K562 (cell line): ENCODE data around the gene PSAP. TPM values are rescaled to one million over a fixed set of nuclear protein-coding genes. Genes with fewer than 3 reads are reported as not detected.

Experiments
- BDP1 ChIP-seq: IDR thresholded peaks from 3 replicates; pipeline ENCODE4 v1.6.1; 2011; ENCODE audit not compliant: insufficient read length, insufficient read depth
- CHD4 ChIP-seq: fragments of 200-600 bp; sonication (generic); IDR thresholded peaks from 3 replicates; pipeline ENCODE4 v1.6.1; 2012; ENCODE audit warnings: low read depth, mild to moderate bottlenecking, mixed read lengths, low read length, inconsistent platforms; ENCODE audit not compliant: insufficient read depth, insufficient replicate concordance, poor library complexity, severe bottlenecking
- DNMT1 ChIP-seq: fragments of 450-650 bp; IDR thresholded peaks from 2 replicates; pipeline ENCODE4 v1.6.1; 2016; ENCODE audit warnings: antibody characterized with exemption, mild to moderate bottlenecking
- FIP1L1 ChIP-seq: fragments of 200-400 bp; formaldehyde crosslinking; IDR thresholded peaks from 2 replicates; pipeline ENCODE4 v1.6.1; 2018; ENCODE audit warnings: mild to moderate bottlenecking, low read depth, low read length; ENCODE audit not compliant: poor library complexity, severe bottlenecking
- FUS ChIP-seq: fragments of 200-400 bp; formaldehyde crosslinking; optimal IDR thresholded peaks from 2 replicates; pipeline ENCODE3; 2017; ENCODE audit warnings: low read depth, low read length
- GABPB1 ChIP-seq: sonication (generic); formaldehyde crosslinking; IDR thresholded peaks from 2 replicates; pipeline ENCODE4 v1.8.0; 2022; ENCODE audit warnings: mild to moderate bottlenecking, missing genetic modification reagents
- KLF10 ChIP-seq: fragments of 250-450 bp; sonication (Bioruptor Pico); IDR thresholded peaks from 2 replicates; pipeline ENCODE4 v1.6.1; 2021; ENCODE audit warnings: matching md5 sums
- MAFG ChIP-seq: fragments of 450-650 bp; conservative IDR thresholded peaks from 2 replicates; pipeline ENCODE4 v1.6.1; 2016; ENCODE audit warnings: missing genetic modification characterization, missing compliant biosample characterization
- NUFIP1 ChIP-seq: fragments of 450-650 bp; IDR thresholded peaks from 2 replicates; pipeline ENCODE4 v1.6.1; 2018; ENCODE audit not compliant: partially characterized antibody
- PTRF ChIP-seq: fragments of 450-650 bp; IDR thresholded peaks from 2 replicates; pipeline ENCODE4 v1.6.1; 2016; ENCODE audit warnings: mild to moderate bottlenecking, missing genetic modification characterization, missing compliant biosample characterization
- SAFB ChIP-seq: fragments of 200-400 bp; formaldehyde crosslinking; IDR thresholded peaks from 2 replicates; pipeline ENCODE4 v1.6.1; 2017; ENCODE audit warnings: low read depth, low read length, borderline replicate concordance
- SMARCA4 ChIP-seq: fragments of 450-650 bp; IDR thresholded peaks from 2 replicates; pipeline ENCODE4 v1.6.1; 2016
- SMARCB1 ChIP-seq: IDR thresholded peaks from 2 replicates; pipeline ENCODE4 v1.6.1; 2011; ENCODE audit warnings: improper control_type of control experiment, low read depth; ENCODE audit not compliant: insufficient read length
- TRIM28 ChIP-seq: fragments of 450-650 bp; IDR thresholded peaks from 2 replicates; pipeline ENCODE4 v1.6.1; 2017
- ZNF124 ChIP-seq: sonication (generic); formaldehyde crosslinking; IDR thresholded peaks from 2 replicates; pipeline ENCODE4 v1.8.1; 2022; ENCODE audit warnings: missing genetic modification reagents
- ZNF140 ChIP-seq: fragments of 250-450 bp; sonication (Bioruptor Pico); IDR thresholded peaks from 2 replicates; pipeline ENCODE4 v1.8.0; 2021; ENCODE audit warnings: moderate library complexity, mild to moderate bottlenecking, inconsistent platforms
- ZNF197 ChIP-seq: fragments of 200-800 bp; sonication (Bioruptor generic); IDR thresholded peaks from 2 replicates; pipeline ENCODE4 v1.6.1; 2016; ENCODE audit warnings: low read depth, missing genetic modification characterization, missing compliant biosample characterization
- ZNF24 ChIP-seq: fragments of 450-650 bp; IDR thresholded peaks from 2 replicates; pipeline ENCODE4 v1.6.1; 2016
- ZNF780A ChIP-seq: fragments of 250-450 bp; sonication (Bioruptor Pico); IDR thresholded peaks from 2 replicates; pipeline ENCODE4 v1.5.0; 2021; ENCODE audit warnings: mild to moderate bottlenecking
- polyA plus RNA-seq, 8 experiments: library from polyadenylated mRNA; depleted of rRNA in 4 of 8; stranded (reverse) in 5 of 8; unstranded in 3 of 8; fragments of >200 nt; fragmentation: Nextera tagmentation in 2 of 8; fragmentation: Illumina TruSeq in 1 of 8; extraction: Ambion mirVana in 2 of 8; extraction: Trizol in 1 of 8; gene quantifications; 2 replicates each; pipeline versions ENCODE4 v1.2.1 to v1.2.3, GENCODE V29; 2011 to 2014; ENCODE audit warnings: inconsistent platforms in 1 of 8, missing spikeins in 1 of 8
- total RNA-seq, 7 experiments: library from RNA; depleted of rRNA in 6 of 7; stranded (reverse); fragments of >200 nt in 6 of 7; fragmentation: Illumina TruSeq in 2 of 7; extraction: Trizol in 2 of 7; gene quantifications; 2 replicates each; pipeline versions ENCODE4 v1.2.1 to v1.2.3, GENCODE V29; 2011 to 2021; ENCODE audit warnings: low replicate concordance in 1 of 7
- TF ChIP-seq, protein P1 (sequence below): fragments of 450-650 bp; IDR thresholded peaks from 2 replicates; pipeline ENCODE4 v1.6.1; 2016; ENCODE audit warnings: low read depth
- TF ChIP-seq, protein P2 (sequence below), 2 experiments: fragments of 250-450 bp in 1 of 2; fragments of 450-650 bp in 1 of 2; sonication (Bioruptor Pico) in 1 of 2; IDR thresholded peaks; 2 replicates each; pipeline versions ENCODE4 v1.6.1 to v1.8.0; 2016 to 2021; ENCODE audit warnings: mild to moderate bottlenecking in 2 of 2, moderate library complexity in 2 of 2, missing compliant biosample characterization in 1 of 2, missing genetic modification characterization in 1 of 2
- TF ChIP-seq, protein P3 (sequence below): IDR thresholded peaks from 3 replicates; pipeline ENCODE4 v1.6.1; 2011; ENCODE audit warnings: borderline replicate concordance, mild to moderate bottlenecking; ENCODE audit not compliant: insufficient read length, insufficient read depth

PSAP gene
- total and polyA plus RNA-seq, 9 of the 15 experiments (the other 6 are each of a cell fraction or from before 2014, with no cell fraction given): 245 to 700 (median 429) TPM

DNA sequence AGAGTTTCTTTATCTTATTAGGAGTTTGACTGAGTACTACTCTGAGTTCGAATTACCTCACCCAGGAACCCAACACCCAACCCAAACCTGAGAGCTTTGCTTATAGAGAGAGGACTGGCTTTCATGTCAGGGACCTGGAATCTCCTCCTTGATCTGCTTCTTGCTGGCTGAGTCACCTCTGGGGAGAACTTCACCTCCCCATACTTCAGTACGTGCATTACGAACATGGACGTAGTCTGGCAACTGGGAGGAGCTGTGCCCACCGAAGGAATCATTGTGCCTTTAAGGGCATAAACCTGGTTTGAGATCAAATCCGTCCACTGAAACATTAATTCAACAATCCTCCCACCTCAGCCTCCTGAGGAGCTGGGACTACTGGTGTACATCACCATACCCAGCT is 12.2 kb upstream of the PSAP start (continued):
- TF ChIP-seq, protein P1, sequence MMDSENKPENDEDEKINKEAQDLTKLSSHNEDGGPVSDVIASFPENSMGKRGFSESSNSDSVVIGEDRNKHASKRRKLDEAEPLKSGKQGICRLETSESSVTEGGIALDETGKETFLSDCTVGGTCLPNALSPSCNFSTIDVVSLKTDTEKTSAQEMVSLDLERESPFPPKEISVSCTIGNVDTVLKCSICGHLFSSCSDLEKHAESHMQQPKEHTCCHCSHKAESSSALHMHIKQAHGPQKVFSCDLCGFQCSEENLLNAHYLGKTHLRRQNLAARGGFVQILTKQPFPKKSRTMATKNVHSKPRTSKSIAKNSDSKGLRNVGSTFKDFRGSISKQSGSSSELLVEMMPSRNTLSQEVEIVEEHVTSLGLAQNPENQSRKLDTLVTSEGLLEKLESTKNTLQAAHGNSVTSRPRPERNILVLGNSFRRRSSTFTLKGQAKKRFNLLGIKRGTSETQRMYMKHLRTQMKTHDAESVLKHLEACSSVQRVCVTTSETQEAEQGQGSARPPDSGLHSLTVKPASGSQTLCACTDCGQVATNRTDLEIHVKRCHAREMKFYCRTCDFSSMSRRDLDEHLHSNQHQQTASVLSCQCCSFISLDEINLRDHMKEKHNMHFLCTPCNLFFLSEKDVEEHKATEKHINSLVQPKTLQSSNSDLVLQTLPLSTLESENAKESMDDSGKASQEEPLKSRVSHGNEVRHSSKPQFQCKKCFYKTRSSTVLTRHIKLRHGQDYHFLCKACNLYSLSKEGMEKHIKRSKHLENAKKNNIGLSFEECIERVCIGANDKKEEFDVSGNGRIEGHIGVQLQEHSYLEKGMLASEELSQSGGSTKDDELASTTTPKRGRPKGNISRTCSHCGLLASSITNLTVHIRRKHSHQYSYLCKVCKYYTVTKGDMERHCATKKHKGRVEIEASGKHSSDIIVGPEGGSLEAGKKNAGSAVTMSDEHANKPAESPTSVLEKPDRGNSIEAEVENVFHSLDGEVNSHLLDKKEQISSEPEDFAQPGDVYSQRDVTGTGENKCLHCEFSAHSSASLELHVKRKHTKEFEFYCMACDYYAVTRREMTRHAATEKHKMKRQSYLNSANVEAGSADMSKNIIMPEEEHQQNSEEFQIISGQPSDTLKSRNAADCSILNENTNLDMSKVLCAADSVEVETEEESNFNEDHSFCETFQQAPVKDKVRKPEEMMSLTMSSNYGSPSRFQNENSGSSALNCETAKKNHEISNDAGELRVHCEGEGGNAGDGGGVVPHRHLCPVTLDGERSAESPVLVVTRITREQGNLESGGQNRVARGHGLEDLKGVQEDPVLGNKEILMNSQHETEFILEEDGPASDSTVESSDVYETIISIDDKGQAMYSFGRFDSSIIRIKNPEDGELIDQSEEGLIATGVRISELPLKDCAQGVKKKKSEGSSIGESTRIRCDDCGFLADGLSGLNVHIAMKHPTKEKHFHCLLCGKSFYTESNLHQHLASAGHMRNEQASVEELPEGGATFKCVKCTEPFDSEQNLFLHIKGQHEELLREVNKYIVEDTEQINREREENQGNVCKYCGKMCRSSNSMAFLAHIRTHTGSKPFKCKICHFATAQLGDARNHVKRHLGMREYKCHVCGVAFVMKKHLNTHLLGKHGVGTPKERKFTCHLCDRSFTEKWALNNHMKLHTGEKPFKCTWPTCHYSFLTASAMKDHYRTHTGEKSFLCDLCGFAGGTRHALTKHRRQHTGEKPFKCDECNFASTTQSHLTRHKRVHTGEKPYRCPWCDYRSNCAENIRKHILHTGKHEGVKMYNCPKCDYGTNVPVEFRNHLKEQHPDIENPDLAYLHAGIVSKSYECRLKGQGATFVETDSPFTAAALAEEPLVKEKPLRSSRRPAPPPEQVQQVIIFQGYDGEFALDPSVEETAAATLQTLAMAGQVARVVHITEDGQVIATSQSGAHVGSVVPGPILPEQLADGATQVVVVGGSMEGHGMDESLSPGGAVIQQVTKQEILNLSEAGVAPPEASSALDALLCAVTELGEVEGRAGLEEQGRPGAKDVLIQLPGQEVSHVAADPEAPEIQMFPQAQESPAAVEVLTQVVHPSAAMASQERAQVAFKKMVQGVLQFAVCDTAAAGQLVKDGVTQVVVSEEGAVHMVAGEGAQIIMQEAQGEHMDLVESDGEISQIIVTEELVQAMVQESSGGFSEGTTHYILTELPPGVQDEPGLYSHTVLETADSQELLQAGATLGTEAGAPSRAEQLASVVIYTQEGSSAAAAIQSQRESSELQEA: no peak
- TF ChIP-seq SMARCB1 (no peak), SMARCA4 (peak; percentile 52; the same call in 1 of the 2 replicates), KLF10 (no peak), ZNF197 (CRISPR knock-in tag) (no peak), SAFB (no peak), GABPB1 (CRISPR knock-in tag) (no peak), NUFIP1 (no peak), FIP1L1 (no peak), ZNF24 (no peak), FUS (no peak), PTRF (no peak; the same call in 1 of the 2 replicates), ZNF140 (no peak), ZNF124 (no peak), ZNF780A (CRISPR knock-in tag) (no peak), CHD4 (no peak), MAFG (no peak), DNMT1 (no peak), TRIM28 (no peak), BDP1 (no peak)
- TF ChIP-seq, protein P2, sequence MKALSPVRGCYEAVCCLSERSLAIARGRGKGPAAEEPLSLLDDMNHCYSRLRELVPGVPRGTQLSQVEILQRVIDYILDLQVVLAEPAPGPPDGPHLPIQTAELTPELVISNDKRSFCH (CRISPR knock-in tag; IDR thresholded peaks at IDR 0.05): no peak
- TF ChIP-seq, protein P2 (tag; IDR thresholded peaks at IDR 0.05): no peak
- TF ChIP-seq, protein P3, sequence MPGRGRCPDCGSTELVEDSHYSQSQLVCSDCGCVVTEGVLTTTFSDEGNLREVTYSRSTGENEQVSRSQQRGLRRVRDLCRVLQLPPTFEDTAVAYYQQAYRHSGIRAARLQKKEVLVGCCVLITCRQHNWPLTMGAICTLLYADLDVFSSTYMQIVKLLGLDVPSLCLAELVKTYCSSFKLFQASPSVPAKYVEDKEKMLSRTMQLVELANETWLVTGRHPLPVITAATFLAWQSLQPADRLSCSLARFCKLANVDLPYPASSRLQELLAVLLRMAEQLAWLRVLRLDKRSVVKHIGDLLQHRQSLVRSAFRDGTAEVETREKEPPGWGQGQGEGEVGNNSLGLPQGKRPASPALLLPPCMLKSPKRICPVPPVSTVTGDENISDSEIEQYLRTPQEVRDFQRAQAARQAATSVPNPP: no peak
